Chondrocyte (in vitro differentiated cells): ENCODE results near the gene FAM171A1. TPM values are rescaled to one million over a fixed set of nuclear protein-coding genes. Genes with fewer than 3 reads are reported as not detected.
A peak's percentile ranks its signal among the peaks of the same experiment; 100 is the strongest.
"Not testable (repeated sequence)": the region's sequence is repeated elsewhere in the genome, so short reads cannot be mapped to it uniquely, and the experiment has no call there.

Experiments
- DNase-seq: peaks from one replicate; pipeline ENCODE4 v3.0.0; 2021; ENCODE audit warnings: mixed read lengths, low spot score
- H3K27ac Mint-ChIP-seq: one replicate; pipeline ENCODE4 v1.8.0; 2021; ENCODE audit warnings: mild to moderate bottlenecking, moderate library complexity, mixed read lengths; ENCODE audit not compliant: unreplicated experiment
- H3K27me3 Mint-ChIP-seq: 2 replicates; pipeline ENCODE4 v1.8.0; 2021; ENCODE audit warnings: low read depth, mixed read lengths
- H3K36me3 Mint-ChIP-seq: 2 replicates; pipeline ENCODE4 v1.8.0; 2021; ENCODE audit warnings: low read depth, mixed read lengths
- H3K4me1 Mint-ChIP-seq: 2 replicates; pipeline ENCODE4 v1.8.0; 2021; ENCODE audit warnings: low read depth, mild to moderate bottlenecking, mixed read lengths
- H3K4me3 Mint-ChIP-seq: one replicate; pipeline ENCODE4 v1.8.0; 2021; ENCODE audit warnings: mild to moderate bottlenecking, moderate library complexity, mixed read lengths; ENCODE audit not compliant: unreplicated experiment
- H3K9me3 Mint-ChIP-seq: 2 replicates; pipeline ENCODE4 v1.8.0; 2021; ENCODE audit warnings: low read depth, mixed read lengths
- total RNA-seq: library from RNA; stranded (reverse); gene quantifications from 3 replicates; pipeline ENCODE4 v1.2.1, GENCODE V29; 2021
- TF ChIP-seq, protein P1 (sequence below): fragments of 200-600 bp; sonication (generic); IDR thresholded peaks from 2 replicates; pipeline ENCODE4 v1.5.0; 2021; ENCODE audit warnings: antibody characterized with exemption, mild to moderate bottlenecking, moderate library complexity

FAM171A1 gene
- total RNA-seq, 1 donor from 2014 or later, result 40.9 TPM

DNA sequence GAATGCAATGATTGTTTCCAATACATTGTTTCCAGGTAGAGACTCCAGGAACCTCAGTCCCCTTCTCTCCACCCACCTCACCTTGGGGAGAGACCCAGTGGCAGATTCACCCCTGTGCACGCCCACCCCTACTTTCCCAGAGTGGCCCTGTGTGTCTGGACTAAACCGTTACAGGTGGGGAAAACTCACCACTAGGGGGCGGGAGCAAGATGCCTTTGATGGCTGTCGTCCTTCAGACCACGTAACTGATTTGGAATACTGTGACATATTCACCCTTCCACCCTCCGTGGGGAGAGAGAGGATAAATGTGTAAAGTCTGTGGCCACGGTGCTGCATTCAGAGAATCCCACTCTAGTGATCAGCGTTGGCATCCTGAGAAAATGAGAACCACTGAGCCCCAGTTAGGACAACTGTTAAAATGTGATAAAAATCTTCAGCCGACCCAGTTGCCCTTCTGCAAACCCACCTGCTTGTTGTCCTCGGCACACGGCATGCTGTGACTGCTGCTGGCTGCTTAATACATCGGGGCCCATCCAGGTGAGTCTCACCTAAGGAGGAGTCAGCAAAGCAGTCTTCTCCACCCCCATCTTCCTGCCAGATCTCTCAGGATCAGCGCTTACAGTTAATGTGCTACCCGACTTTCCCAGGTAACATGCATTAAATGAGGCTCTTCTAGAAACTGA is 161.1 kb downstream of the FAM171A1 start:
- Mint-ChIP-seq H3K4me3 (no peak overlapping the region), H3K27me3 (no peaks in the 10 kb centered on the region), H3K4me1 (peaks cover 8% of the 10 kb centered on the region), H3K27ac (no peak overlapping the region), H3K36me3 (peaks cover 16% of the 10 kb centered on the region), H3K9me3 (no peaks in the 10 kb centered on the region)
- TF ChIP-seq, protein P1, sequence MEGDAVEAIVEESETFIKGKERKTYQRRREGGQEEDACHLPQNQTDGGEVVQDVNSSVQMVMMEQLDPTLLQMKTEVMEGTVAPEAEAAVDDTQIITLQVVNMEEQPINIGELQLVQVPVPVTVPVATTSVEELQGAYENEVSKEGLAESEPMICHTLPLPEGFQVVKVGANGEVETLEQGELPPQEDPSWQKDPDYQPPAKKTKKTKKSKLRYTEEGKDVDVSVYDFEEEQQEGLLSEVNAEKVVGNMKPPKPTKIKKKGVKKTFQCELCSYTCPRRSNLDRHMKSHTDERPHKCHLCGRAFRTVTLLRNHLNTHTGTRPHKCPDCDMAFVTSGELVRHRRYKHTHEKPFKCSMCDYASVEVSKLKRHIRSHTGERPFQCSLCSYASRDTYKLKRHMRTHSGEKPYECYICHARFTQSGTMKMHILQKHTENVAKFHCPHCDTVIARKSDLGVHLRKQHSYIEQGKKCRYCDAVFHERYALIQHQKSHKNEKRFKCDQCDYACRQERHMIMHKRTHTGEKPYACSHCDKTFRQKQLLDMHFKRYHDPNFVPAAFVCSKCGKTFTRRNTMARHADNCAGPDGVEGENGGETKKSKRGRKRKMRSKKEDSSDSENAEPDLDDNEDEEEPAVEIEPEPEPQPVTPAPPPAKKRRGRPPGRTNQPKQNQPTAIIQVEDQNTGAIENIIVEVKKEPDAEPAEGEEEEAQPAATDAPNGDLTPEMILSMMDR, result peak; percentile 90
- no peak for DNase-seq

DNA sequence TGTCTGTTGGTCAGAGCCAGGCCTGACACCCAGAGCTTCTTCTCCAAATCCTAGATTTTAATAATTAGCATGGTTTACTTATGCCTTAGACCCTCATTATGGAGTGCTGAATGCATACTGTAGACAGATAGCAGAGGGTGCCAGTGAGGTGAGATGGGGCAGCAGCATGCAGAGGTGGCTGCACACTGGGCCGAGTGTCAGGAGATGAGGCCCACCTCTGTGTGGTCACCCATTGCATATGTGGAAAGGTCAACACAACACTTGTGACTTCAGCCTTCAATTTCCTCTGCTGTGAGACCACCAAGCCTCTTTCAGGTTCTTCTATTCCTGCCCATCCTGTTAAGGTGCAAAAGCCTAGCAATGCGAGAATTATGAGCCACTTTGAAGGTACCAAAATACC is 162.9 kb downstream of the FAM171A1 start:
- H3K9me3 Mint-ChIP-seq, result no peaks in the 10 kb centered on the region
- TF ChIP-seq, protein P1, result no peak

DNA sequence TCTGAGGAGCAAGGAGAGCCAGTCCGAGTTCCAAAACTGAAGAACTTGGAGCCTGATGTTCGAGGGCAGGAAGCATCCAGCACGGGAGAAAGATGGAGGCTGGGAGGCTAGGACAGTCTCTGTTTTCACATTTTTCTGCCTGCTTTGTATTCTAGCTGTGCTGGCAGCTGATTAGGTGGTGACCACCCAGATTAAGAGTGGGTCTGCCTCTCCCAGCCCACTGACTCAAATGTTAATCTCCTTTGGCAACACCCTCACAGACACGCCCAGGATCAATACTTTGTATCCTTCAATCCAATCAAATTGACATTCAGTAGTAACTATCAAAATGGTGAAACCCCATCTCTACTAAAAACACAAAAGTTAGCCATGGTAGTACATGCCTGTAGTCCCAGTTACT is 163.7 kb downstream of the FAM171A1 start:
- not testable (repeated sequence) for H3K27me3 Mint-ChIP-seq, H3K36me3 Mint-ChIP-seq, H3K4me3 Mint-ChIP-seq, H3K27ac Mint-ChIP-seq, H3K9me3 Mint-ChIP-seq, DNase-seq
- H3K4me1 Mint-ChIP-seq, result peaks cover 16% of the 10 kb centered on the region

More for the DNA sequence above, 162.9 kb downstream of the FAM171A1 start:
- DNase-seq, result no peak
- no peaks in the 10 kb centered on the region for H3K27me3 Mint-ChIP-seq
- H3K4me1 Mint-ChIP-seq, result peaks cover 8% of the 10 kb centered on the region
- no peak overlapping the region for H3K27ac Mint-ChIP-seq
- peaks cover 5% of the 10 kb centered on the region for H3K36me3 Mint-ChIP-seq
- no peak overlapping the region for H3K4me3 Mint-ChIP-seq

DNA sequence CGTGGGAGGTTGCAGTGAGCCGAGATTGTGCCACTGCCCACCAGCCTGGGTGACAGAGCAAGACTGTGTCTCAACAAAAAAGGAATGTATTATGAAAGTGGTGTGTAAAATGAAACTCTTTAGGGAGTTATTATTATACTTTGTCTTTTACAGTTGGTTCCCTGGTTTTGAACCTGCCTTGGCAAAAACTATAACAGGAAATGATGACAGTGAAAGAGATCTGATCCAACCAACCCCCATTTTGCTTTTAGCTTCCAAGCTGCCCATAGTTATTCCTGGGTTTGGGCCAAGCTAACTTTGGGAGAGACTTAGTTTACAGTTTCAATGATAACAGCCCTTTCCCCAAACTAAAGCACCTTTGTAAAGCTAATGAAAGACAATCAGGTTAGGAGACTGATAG is 168.4 kb downstream of the FAM171A1 start:
- DNase-seq, result no peak
- TF ChIP-seq, protein P1, result no peak
- H3K36me3 Mint-ChIP-seq, result no peaks in the 10 kb centered on the region
- H3K4me3 Mint-ChIP-seq, result no peak overlapping the region
- H3K4me1 Mint-ChIP-seq, result peaks cover 41% of the 10 kb centered on the region
- peak overlapping the region; percentile 74 for H3K27ac Mint-ChIP-seq
- no peaks in the 10 kb centered on the region for H3K27me3 Mint-ChIP-seq
- H3K9me3 Mint-ChIP-seq, result no peaks in the 10 kb centered on the region

DNA sequence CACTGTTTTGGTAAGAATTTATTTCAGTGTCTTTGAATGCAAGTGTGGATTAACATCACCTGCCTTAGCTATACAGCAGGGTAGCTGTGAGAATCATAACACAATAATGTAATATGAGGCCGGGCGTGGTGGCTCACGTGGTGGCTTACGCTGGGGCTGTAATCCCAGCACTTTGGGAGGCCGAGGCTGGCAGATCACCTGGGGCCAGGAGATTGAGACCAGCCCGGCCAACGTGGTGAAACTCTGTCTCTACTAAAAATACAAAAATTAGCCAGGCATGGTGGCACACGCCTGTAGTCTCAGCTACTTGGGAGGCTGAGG is 168.8 kb downstream of the FAM171A1 start:
- peaks cover 45% of the 10 kb centered on the region for H3K4me1 Mint-ChIP-seq
- H3K27me3 Mint-ChIP-seq, H3K36me3 Mint-ChIP-seq, H3K4me3 Mint-ChIP-seq, DNase-seq, H3K9me3 Mint-ChIP-seq: not testable (repeated sequence)
- H3K27ac Mint-ChIP-seq, result peak overlapping the region; percentile 74

DNA sequence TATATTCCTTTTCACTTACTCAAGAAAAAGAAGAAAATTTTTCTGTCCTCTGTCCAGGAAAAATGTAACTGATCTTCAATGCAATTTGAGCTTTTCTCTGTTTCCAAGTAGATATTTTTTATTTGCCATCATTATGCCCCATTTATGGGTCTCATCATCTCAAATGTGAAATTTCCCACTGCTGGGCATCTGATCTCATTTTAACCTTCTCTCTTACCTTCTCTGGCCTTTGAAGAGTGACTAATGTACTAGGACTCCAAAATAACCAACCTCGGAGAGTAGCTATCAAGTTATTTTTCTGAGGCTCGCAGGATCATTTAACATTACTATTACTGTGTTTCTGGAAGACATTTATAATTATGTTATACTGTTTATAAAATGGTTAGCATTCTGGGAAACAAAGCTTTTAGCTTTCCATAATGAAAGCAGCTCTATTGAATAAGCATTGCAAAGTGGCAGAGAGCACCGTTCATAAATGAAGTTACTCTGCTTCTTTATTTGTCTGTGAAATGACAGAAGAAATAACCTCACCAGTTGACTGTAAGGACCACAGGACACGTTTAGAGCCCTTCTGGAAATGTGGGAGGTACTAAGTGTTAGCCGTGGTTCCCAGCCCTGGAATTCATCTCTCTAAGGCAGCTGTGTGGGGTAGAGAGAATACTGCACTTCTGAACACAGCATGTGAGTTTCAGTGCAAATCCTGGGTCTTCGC is 169.3 kb downstream of the FAM171A1 start:
- Mint-ChIP-seq H3K27ac (peak overlapping the region; percentile 85), H3K4me3 (no peak overlapping the region), H3K27me3 (no peaks in the 10 kb centered on the region), H3K4me1 (peaks cover 50% of the 10 kb centered on the region), H3K9me3 (no peaks in the 10 kb centered on the region), H3K36me3 (no peaks in the 10 kb centered on the region)
- no peak for DNase-seq
- TF ChIP-seq, protein P1, result no peak
